GM12801 (cell line): ENCODE results near the gene SLC25A10.

Experiments
- CTCF ChIP-seq: IDR thresholded peaks from one replicate; pipeline ENCODE4 v1.5.1; 2011; ENCODE audit warnings: control low read depth; ENCODE audit not compliant: insufficient read length; ENCODE audit errors: extremely low read depth

The SLC25A10 gene

GRCh38 chr17:81690066-81690465 lies 22.0 kb upstream of the SLC25A10 start:
- no peak for TF ChIP-seq CTCF

GRCh38 chr17:81690549-81690948 lies 21.5 kb upstream of the SLC25A10 start:
- no peak for TF ChIP-seq CTCF

GRCh38 chr17:81691196-81691595 lies 20.9 kb upstream of the SLC25A10 start:
- no peak for TF ChIP-seq CTCF

- no peak for TF ChIP-seq CTCF
Observed at GRCh38 chr17:81691608-81692007, 20.5 kb upstream of the SLC25A10 start.

- no peak for TF ChIP-seq CTCF
Observed at GRCh38 chr17:81693509-81694210, 18.4 kb upstream of the SLC25A10 start.

- no peak for TF ChIP-seq CTCF
Observed at GRCh38 chr17:81694810-81695209, 17.3 kb upstream of the SLC25A10 start.

- TF ChIP-seq CTCF, result no peak
Observed at GRCh38 chr17:81695211-81695610, 16.9 kb upstream of the SLC25A10 start.

- TF ChIP-seq CTCF, result no peak
Observed at GRCh38 chr17:81695801-81696200, 16.3 kb upstream of the SLC25A10 start.
